Endodermal cell (in vitro differentiated cells): Measurements from ENCODE around the gene MNAT1. TPM values are rescaled to one million over a fixed set of nuclear protein-coding genes. Genes with fewer than 3 reads are reported as not detected.

ENCODE experiments used
- DNase-seq: peaks from one replicate; pipeline ENCODE4 v3.0.0-alpha.2; 2017
- H3K27ac ChIP-seq: 2 replicates; pipeline ENCODE4 v1.5.1; 2013; ENCODE audit warnings: mild to moderate bottlenecking, low read depth, low read length, moderate library complexity
- H3K27me3 ChIP-seq: 2 replicates; pipeline ENCODE4 v1.6.1; 2013; ENCODE audit warnings: mild to moderate bottlenecking, low read length, moderate library complexity; ENCODE audit not compliant: insufficient read depth, control insufficient read depth, poor library complexity, severe bottlenecking
- H3K36me3 ChIP-seq: 2 replicates; pipeline ENCODE4 v1.7.0; 2013; ENCODE audit warnings: mild to moderate bottlenecking, low read length, moderate library complexity; ENCODE audit not compliant: control insufficient read depth, insufficient read depth
- H3K4me1 ChIP-seq: one replicate; pipeline ENCODE4 v1.7.0; 2013; ENCODE audit warnings: low read length; ENCODE audit not compliant: control insufficient read depth, insufficient read depth
- H3K4me3 ChIP-seq: 2 replicates; pipeline ENCODE4 v1.5.1; 2013; ENCODE audit warnings: mild to moderate bottlenecking, low read length, moderate library complexity
- H3K9ac ChIP-seq: 2 replicates; pipeline ENCODE4 v1.6.1; 2013; ENCODE audit warnings: mild to moderate bottlenecking, low read length, moderate library complexity; ENCODE audit not compliant: poor library complexity, severe bottlenecking; ENCODE audit errors: extremely low read depth
- H3K9me3 ChIP-seq: 2 replicates; pipeline ENCODE4 v1.6.1; 2013; ENCODE audit warnings: mild to moderate bottlenecking, low read length, moderate library complexity; ENCODE audit not compliant: control insufficient read depth
- H3K27ac Mint-ChIP-seq: 2 replicates; pipeline ENCODE4 v1.8.0; 2020; ENCODE audit warnings: mixed read lengths
- H3K27me3 Mint-ChIP-seq: 2 replicates; pipeline ENCODE4 v1.8.0; 2021; ENCODE audit warnings: mild to moderate bottlenecking, mixed read lengths; ENCODE audit not compliant: insufficient read depth
- H3K36me3 Mint-ChIP-seq: 2 replicates; pipeline ENCODE4 v1.8.0; 2020; ENCODE audit warnings: low read depth, mixed read lengths
- H3K4me1 Mint-ChIP-seq: 2 replicates; pipeline ENCODE4 v1.8.0; 2020; ENCODE audit warnings: mixed read lengths
- H3K4me3 Mint-ChIP-seq: 2 replicates; pipeline ENCODE4 v1.8.0; 2020; ENCODE audit warnings: mild to moderate bottlenecking, moderate library complexity, mixed read lengths
- H3K9me3 Mint-ChIP-seq: 2 replicates; pipeline ENCODE4 v1.8.0; 2020; ENCODE audit warnings: mild to moderate bottlenecking, mixed read lengths
- CTCF ChIP-seq: fragments of 200-600 bp; sonication (generic); conservative IDR thresholded peaks from 2 replicates; pipeline ENCODE4 v1.5.0; 2021; ENCODE audit warnings: antibody characterized with exemption, mild to moderate bottlenecking
- WGBS, 2 experiments: methylation state at CpG; one replicate each; pipeline versions ENCODE4 v1.1.5 to v1.1.7; 2013; ENCODE audit warnings: missing lambda C conversion rate in 2 of 2, mixed read lengths in 1 of 2; ENCODE audit not compliant: insufficient coverage in 1 of 2, insufficient read length in 1 of 2; 5-methylcytosine and 5-hydroxymethylcytosine counted together
- total RNA-seq, 2 donors: library from RNA; stranded (reverse); fragmentation: NEBNext Ultra II Directional in 1 of 2; extraction: Animal tissue kit (Norgen Biotek cat#: 25700) in 1 of 2; gene quantifications; 2 replicates in 1 of 2; 3 replicates in 1 of 2; pipeline ENCODE4 v1.2.1, GENCODE V29; 2021

The MNAT1 gene
- total RNA-seq, 2 donors from 2014 or later = 36.8 to 42.6 TPM

GRCh38 chr14:60926002-60926401, 191.4 kb downstream of the MNAT1 start:
- Mint-ChIP-seq H3K36me3 (no peaks in the 10 kb centered on the region), H3K9me3 (no peaks in the 10 kb centered on the region), H3K27me3 (no peaks in the 10 kb centered on the region), H3K27ac (no peak overlapping the region), H3K4me3 (no peak overlapping the region), H3K4me1 (no peaks in the 10 kb centered on the region)
- no peak for DNase-seq
- no peaks in the 10 kb centered on the region for H3K27me3 ChIP-seq
- TF ChIP-seq CTCF = no peak
- no peaks in the 10 kb centered on the region for H3K36me3 ChIP-seq
- H3K27ac ChIP-seq = no peak overlapping the region
- no peak overlapping the region for H3K4me3 ChIP-seq
- no peak overlapping the region for H3K9ac ChIP-seq
- no peaks in the 10 kb centered on the region for H3K9me3 ChIP-seq
- H3K4me1 ChIP-seq = no peaks in the 10 kb centered on the region
- 93% methylated on average over 3 of the region's 3 CpGs; no CpG with 5 or more reads in 1 of the 2 experiments for WGBS, 2 experiments

- H3K4me3 Mint-ChIP-seq = no peak overlapping the region
- DNase-seq = no peak
- Histone ChIP-seq H3K36me3 (no peaks in the 10 kb centered on the region), H3K27ac (peak overlapping the region; percentile 5), H3K27me3 (no peaks in the 10 kb centered on the region), H3K4me1 (peaks cover 3% of the 10 kb centered on the region), H3K9ac (no peak overlapping the region), H3K9me3 (no peaks in the 10 kb centered on the region), H3K4me3 (no peak overlapping the region)
- 92% methylated on average over 1 of the region's 1 CpG; no CpG with 5 or more reads in 1 of the 2 experiments for WGBS, 2 experiments
- peaks cover 12% of the 10 kb centered on the region for H3K4me1 Mint-ChIP-seq
- no peaks in the 10 kb centered on the region for H3K27me3 Mint-ChIP-seq
- peaks cover 2% of the 10 kb centered on the region for H3K9me3 Mint-ChIP-seq
- no peaks in the 10 kb centered on the region for H3K36me3 Mint-ChIP-seq
- H3K27ac Mint-ChIP-seq = peak overlapping the region; percentile 33
- no peak for TF ChIP-seq CTCF
Measured at GRCh38 chr14:60931218-60931617, 196.7 kb downstream of the MNAT1 start.

- Mint-ChIP-seq H3K4me3 (no peak overlapping the region), H3K9me3 (peaks cover 2% of the 10 kb centered on the region), H3K36me3 (no peaks in the 10 kb centered on the region), H3K4me1 (peaks cover 12% of the 10 kb centered on the region), H3K27me3 (no peaks in the 10 kb centered on the region), H3K27ac (no peak overlapping the region)
- WGBS, 2 experiments = 90 to 100% methylated on average over 4 to 8 of the region's 8 CpGs
- Histone ChIP-seq H3K9ac (no peak overlapping the region), H3K4me3 (no peak overlapping the region), H3K4me1 (peaks cover 3% of the 10 kb centered on the region), H3K36me3 (no peaks in the 10 kb centered on the region), H3K27me3 (no peaks in the 10 kb centered on the region), H3K27ac (no peak overlapping the region), H3K9me3 (no peaks in the 10 kb centered on the region)
- no peak for TF ChIP-seq CTCF
- no peak for DNase-seq
Measured at GRCh38 chr14:60933920-60934655, 199.5 kb downstream of the MNAT1 start.
